Measurements from ENCODE around the gene STC2. TPM values are rescaled to one million over a fixed set of nuclear protein-coding genes. Genes with fewer than 3 reads are reported as not detected.

Gene STC2
- total and polyA plus RNA-seq, 2 experiments from 2014 or later: 184 to 330 TPM

- in situ Hi-C loops (cut with MboI): no loop called here
- Histone ChIP-seq H2AFZ (peak overlapping the region; percentile 82), H3K27ac (peak overlapping the region; percentile 43), H3K4me2 (ENCODE audit: unreplicated experiment) (peak overlapping the region; percentile 61), H4K20me1 (ENCODE audit: insufficient read depth) (no peaks in the 10 kb centered on the region), H3K9me3 (ENCODE audit: low read depth) (no peaks in the 10 kb centered on the region), H3K9me2 (ENCODE audit: insufficient read depth) (no peaks in the 10 kb centered on the region), H3K4me3 (no peak overlapping the region), H3K9ac (peak overlapping the region; percentile 54), H3K4me1 (ENCODE audit: insufficient read depth) (peaks cover 19% of the 10 kb centered on the region), H3K36me3 (ENCODE audit: low read depth) (no peaks in the 10 kb centered on the region), H3K79me2 (ENCODE audit: insufficient read depth) (no peaks in the 10 kb centered on the region), H3F3A (ENCODE audit: insufficient read depth) (peaks cover 31% of the 10 kb centered on the region), H3K27me3 (replicated peaks; ENCODE audit: insufficient read depth) (no peaks in the 10 kb centered on the region)
- TF ChIP-seq EZH2 (IDR thresholded peaks at IDR 0.05; ENCODE audit: insufficient read depth, poor library complexity, severe bottlenecking) (no peak), EZH2phosphoT487 (IDR thresholded peaks at IDR 0.05; ENCODE audit: insufficient read depth, low read depth) (no peak)
- WGBS, 2 experiments (ENCODE audit: low coverage in 1 of 2, low lambda C conversion rate in 2 of 2, missing lambda C conversion rate in 2 of 2): 40 to 42% methylated on average over 15 of the region's 15 CpGs
- peak; percentile 63 for DNase-seq
These were observed 17.1 kb downstream of the STC2 start for GRCh38 chr5:173310861-173311785.

- H3F3A ChIP-seq (ENCODE audit: insufficient read depth): peaks cover 25% of the 10 kb centered on the region
- H3K4me1 ChIP-seq (ENCODE audit: insufficient read depth): peaks cover 13% of the 10 kb centered on the region
- no peak for DNase-seq
- no peak overlapping the region for H3K4me3 ChIP-seq
- peak overlapping the region; percentile 54 for H3K9ac ChIP-seq
- H3K4me2 ChIP-seq (ENCODE audit: unreplicated experiment): peak overlapping the region; percentile 61
- H3K27me3 ChIP-seq (replicated peaks; ENCODE audit: insufficient read depth): no peaks in the 10 kb centered on the region
- in situ Hi-C loops (cut with MboI): no loop called here
- H3K36me3 ChIP-seq (ENCODE audit: low read depth): no peaks in the 10 kb centered on the region
- 62 to 69% methylated on average over 8 of the region's 8 CpGs for WGBS, 2 experiments (ENCODE audit: low coverage in 1 of 2, low lambda C conversion rate in 2 of 2, missing lambda C conversion rate in 2 of 2)
- TF ChIP-seq EZH2phosphoT487 (IDR thresholded peaks at IDR 0.05; ENCODE audit: insufficient read depth, low read depth) (no peak), EZH2 (IDR thresholded peaks at IDR 0.05; ENCODE audit: insufficient read depth, poor library complexity, severe bottlenecking) (no peak)
- H2AFZ ChIP-seq: peak overlapping the region; percentile 82
- peak overlapping the region; percentile 43 for H3K27ac ChIP-seq
- no peaks in the 10 kb centered on the region for H4K20me1 ChIP-seq (ENCODE audit: insufficient read depth)
- H3K9me3 ChIP-seq (ENCODE audit: low read depth): no peaks in the 10 kb centered on the region
- no peaks in the 10 kb centered on the region for H3K79me2 ChIP-seq (ENCODE audit: insufficient read depth)
- H3K9me2 ChIP-seq (ENCODE audit: insufficient read depth): no peaks in the 10 kb centered on the region
These were observed 17.9 kb downstream of the STC2 start for GRCh38 chr5:173310218-173310769.

- H4K20me1 ChIP-seq (ENCODE audit: insufficient read depth): no peaks in the 10 kb centered on the region
- DNase-seq: no peak
- in situ Hi-C loops (cut with MboI): no loop called here
- H3K9ac ChIP-seq: no peak overlapping the region
- H2AFZ ChIP-seq: no peak overlapping the region
- no peak overlapping the region for H3K4me2 ChIP-seq (ENCODE audit: unreplicated experiment)
- H3K27me3 ChIP-seq (replicated peaks; ENCODE audit: insufficient read depth): no peaks in the 10 kb centered on the region
- H3K4me3 ChIP-seq: no peak overlapping the region
- 87 to 88% methylated on average over 4 of the region's 4 CpGs for WGBS, 2 experiments (ENCODE audit: low coverage in 1 of 2, low lambda C conversion rate in 2 of 2, missing lambda C conversion rate in 2 of 2)
- H3K36me3 ChIP-seq (ENCODE audit: low read depth): no peaks in the 10 kb centered on the region
- peaks cover 19% of the 10 kb centered on the region for H3F3A ChIP-seq (ENCODE audit: insufficient read depth)
- no peaks in the 10 kb centered on the region for H3K79me2 ChIP-seq (ENCODE audit: insufficient read depth)
- H3K9me3 ChIP-seq (ENCODE audit: low read depth): no peaks in the 10 kb centered on the region
- TF ChIP-seq EZH2 (IDR thresholded peaks at IDR 0.05; ENCODE audit: insufficient read depth, poor library complexity, severe bottlenecking) (no peak), EZH2phosphoT487 (IDR thresholded peaks at IDR 0.05; ENCODE audit: insufficient read depth, low read depth) (no peak)
- no peak overlapping the region for H3K27ac ChIP-seq
- H3K4me1 ChIP-seq (ENCODE audit: insufficient read depth): peaks cover 13% of the 10 kb centered on the region
- no peaks in the 10 kb centered on the region for H3K9me2 ChIP-seq (ENCODE audit: insufficient read depth)
These were observed 18.5 kb downstream of the STC2 start for GRCh38 chr5:173309731-173310130.

- peak; percentile 17 for DNase-seq
- Histone ChIP-seq H3K9me3 (ENCODE audit: low read depth) (no peaks in the 10 kb centered on the region), H3K27ac (no peak overlapping the region), H3K36me3 (ENCODE audit: low read depth) (no peaks in the 10 kb centered on the region), H2AFZ (no peak overlapping the region), H3F3A (ENCODE audit: insufficient read depth) (peaks cover 4% of the 10 kb centered on the region), H3K9ac (no peak overlapping the region), H4K20me1 (ENCODE audit: insufficient read depth) (no peaks in the 10 kb centered on the region), H3K4me2 (ENCODE audit: unreplicated experiment) (no peak overlapping the region), H3K27me3 (replicated peaks; ENCODE audit: insufficient read depth) (no peaks in the 10 kb centered on the region), H3K9me2 (ENCODE audit: insufficient read depth) (no peaks in the 10 kb centered on the region), H3K4me3 (no peak overlapping the region), H3K79me2 (ENCODE audit: insufficient read depth) (no peaks in the 10 kb centered on the region), H3K4me1 (ENCODE audit: insufficient read depth) (peaks cover 13% of the 10 kb centered on the region)
- TF ChIP-seq EZH2 (IDR thresholded peaks at IDR 0.05; ENCODE audit: insufficient read depth, poor library complexity, severe bottlenecking) (no peak), EZH2phosphoT487 (IDR thresholded peaks at IDR 0.05; ENCODE audit: insufficient read depth, low read depth) (no peak)
- in situ Hi-C loops (cut with MboI): no loop called here
These were observed 20.0 kb downstream of the STC2 start for GRCh38 chr5:173308226-173308625.
